ENCODE data around the gene ASAP2. TPM values are rescaled to one million over a fixed set of nuclear protein-coding genes. Genes with fewer than 3 reads are reported as not detected.

Gene ASAP2
- total and polyA plus RNA-seq, 8 donors, result 21.1 to 41.8 (median 35.1) TPM

DNA sequence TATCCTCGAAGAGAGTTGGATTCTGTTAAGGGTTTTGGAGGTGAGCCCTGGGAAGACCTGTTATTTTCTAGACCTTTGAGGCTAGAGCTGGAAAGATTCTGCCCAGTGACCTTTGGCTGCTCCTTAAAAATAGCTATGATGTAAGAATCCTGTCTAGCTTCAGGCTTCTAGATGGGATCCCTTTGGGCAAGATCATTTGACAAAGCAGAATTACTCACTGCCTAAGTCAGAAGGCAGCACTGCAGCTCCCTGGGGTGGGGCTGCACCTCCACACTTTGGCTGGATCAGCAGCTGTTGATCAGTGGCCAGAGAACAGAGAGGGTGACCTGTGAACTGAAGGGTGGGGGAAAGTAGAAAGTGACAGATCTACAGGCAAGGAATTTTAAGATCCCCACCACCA is 103.8 kb downstream of the ASAP2 start:
- intact Hi-C loops (cut with DNase I), result no loop called here
- TF ChIP-seq, protein P1, sequence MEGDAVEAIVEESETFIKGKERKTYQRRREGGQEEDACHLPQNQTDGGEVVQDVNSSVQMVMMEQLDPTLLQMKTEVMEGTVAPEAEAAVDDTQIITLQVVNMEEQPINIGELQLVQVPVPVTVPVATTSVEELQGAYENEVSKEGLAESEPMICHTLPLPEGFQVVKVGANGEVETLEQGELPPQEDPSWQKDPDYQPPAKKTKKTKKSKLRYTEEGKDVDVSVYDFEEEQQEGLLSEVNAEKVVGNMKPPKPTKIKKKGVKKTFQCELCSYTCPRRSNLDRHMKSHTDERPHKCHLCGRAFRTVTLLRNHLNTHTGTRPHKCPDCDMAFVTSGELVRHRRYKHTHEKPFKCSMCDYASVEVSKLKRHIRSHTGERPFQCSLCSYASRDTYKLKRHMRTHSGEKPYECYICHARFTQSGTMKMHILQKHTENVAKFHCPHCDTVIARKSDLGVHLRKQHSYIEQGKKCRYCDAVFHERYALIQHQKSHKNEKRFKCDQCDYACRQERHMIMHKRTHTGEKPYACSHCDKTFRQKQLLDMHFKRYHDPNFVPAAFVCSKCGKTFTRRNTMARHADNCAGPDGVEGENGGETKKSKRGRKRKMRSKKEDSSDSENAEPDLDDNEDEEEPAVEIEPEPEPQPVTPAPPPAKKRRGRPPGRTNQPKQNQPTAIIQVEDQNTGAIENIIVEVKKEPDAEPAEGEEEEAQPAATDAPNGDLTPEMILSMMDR (IDR thresholded peaks at IDR 0.05), result no peak
- peak overlapping the region; percentile 61 to 83 for H3K27ac ChIP-seq

DNA sequence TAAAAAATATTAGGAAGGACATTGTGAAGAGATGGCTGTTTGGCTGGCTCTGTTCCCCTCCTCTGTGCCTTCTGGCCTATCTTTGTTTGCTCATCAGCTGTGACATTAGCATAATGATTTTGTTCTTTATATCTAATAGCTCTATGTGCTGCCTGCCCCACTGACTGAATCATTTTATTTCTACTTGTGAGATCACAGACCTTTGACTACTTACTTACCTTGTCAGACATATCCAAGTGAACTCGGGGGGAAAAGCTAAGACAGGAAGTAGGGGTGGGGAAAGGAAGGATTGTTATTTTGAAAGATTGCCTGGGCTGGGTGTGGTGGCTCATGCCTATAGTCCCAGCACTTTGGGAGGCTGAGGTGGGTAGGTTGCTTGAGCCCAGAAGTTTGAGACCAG is 104.2 kb downstream of the ASAP2 start:
- intact Hi-C loops (cut with DNase I), result no loop called here
- ATAC-seq (no peak), DNase-seq (no peak)
- no peak overlapping the region for H3K4me3 ChIP-seq
- no peaks in the 10 kb centered on the region for H3K36me3 ChIP-seq
- H3K27me3 ChIP-seq, result no peaks in the 10 kb centered on the region
- H3K4me1 ChIP-seq, result peaks cover 12 to 15% of the 10 kb centered on the region in 2 donors
- TF ChIP-seq, protein P1 (IDR thresholded peaks at IDR 0.05), result no peak
- peak overlapping the region; percentile 61 to 83 for H3K27ac ChIP-seq
- H3K9me3 ChIP-seq, result no peaks in the 10 kb centered on the region

More for the DNA sequence above, 103.8 kb downstream of the ASAP2 start:
- Histone ChIP-seq H3K4me1 (peaks cover 12 to 15% of the 10 kb centered on the region in 2 donors), H3K4me3 (no peak overlapping the region), H3K27me3 (no peaks in the 10 kb centered on the region), H3K9me3 (no peaks in the 10 kb centered on the region), H3K36me3 (no peaks in the 10 kb centered on the region)
- ATAC-seq (peak; percentile 81), DNase-seq (no peak)

DNA sequence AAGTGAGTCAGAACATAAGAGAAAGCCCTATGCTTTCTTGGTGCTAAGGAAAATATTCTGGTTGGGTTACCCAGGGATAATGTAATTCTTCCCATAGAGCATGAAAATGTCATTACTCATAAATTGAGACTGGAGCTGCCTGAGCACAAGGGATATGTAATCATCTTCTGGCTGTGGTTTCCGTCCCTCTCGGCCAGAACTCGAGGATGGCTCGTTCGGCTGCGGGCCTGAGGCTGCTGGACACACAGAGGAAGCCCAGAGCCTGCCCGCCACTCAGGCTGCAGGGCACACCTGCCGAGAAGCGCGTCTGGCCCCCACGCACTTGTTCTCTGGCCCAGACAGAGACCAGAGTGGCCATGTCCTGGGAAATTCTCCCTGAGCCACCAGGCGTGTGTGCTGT is 104.9 kb downstream of the ASAP2 start:
- H3K27ac ChIP-seq, result peak overlapping the region; percentile 61 to 83
- no peak overlapping the region for H3K4me3 ChIP-seq
- intact Hi-C loops (cut with DNase I), result no loop called here
- no peaks in the 10 kb centered on the region for H3K36me3 ChIP-seq
- peaks cover 12 to 15% of the 10 kb centered on the region in 2 donors for H3K4me1 ChIP-seq
- TF ChIP-seq, protein P1 (IDR thresholded peaks at IDR 0.05), result no peak
- H3K9me3 ChIP-seq, result no peaks in the 10 kb centered on the region
- ATAC-seq, result peak; percentile 51
- H3K27me3 ChIP-seq, result no peaks in the 10 kb centered on the region
- peak in 1 of 4 donors; percentile 42 for DNase-seq

DNA sequence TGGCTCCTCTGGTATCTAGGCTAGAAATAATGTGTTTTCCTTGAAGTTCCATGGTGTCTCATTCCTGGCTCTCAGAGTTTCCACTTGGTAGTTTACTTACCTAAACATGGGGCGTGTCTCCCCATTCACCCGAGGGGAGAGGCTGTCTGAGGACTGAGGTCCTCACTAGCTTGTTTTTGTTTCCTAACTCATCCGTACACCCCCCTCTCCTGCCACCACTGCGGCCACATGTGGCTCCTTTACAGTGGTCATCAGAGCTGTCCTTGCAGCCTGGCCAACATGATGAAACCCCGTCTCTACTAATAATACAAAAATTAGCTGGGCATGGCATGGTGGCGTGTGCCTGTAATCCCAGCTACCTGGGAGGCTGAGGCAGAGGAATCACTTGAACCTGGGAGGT is 106.0 kb downstream of the ASAP2 start:
- no peak overlapping the region for H3K27ac ChIP-seq
- H3K9me3 ChIP-seq, result no peaks in the 10 kb centered on the region
- intact Hi-C loops (cut with DNase I), result no loop called here

DNA sequence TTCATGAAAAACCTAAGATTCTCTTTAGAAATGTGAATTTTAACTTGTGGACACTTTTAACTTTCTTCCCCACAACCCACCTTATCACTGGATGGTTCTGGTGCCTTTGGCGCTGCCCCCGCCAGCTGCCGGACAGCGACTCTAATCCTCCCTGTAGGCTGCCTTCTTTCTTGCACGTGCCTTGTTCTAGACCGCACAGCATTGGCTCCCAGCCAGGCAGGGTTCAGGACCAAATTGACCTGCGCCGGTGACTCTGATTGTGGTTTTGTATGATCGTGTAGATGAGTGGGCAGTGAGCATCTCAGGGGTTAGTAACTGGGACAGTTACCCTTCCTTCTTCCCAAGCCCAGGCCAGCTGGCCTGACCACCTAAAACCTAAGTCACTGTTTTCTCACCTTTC is 106.8 kb downstream of the ASAP2 start:
- no peaks in the 10 kb centered on the region for H3K9me3 ChIP-seq
- no peaks in the 10 kb centered on the region for H3K36me3 ChIP-seq
- H3K27ac ChIP-seq, result no peak overlapping the region
- intact Hi-C loops (cut with DNase I), result no loop called here
- H3K4me3 ChIP-seq, result no peak overlapping the region
- DNase-seq, result no peak
- ATAC-seq, result no peak
- peaks cover 12 to 15% of the 10 kb centered on the region in 2 donors for H3K4me1 ChIP-seq
- no peaks in the 10 kb centered on the region for H3K27me3 ChIP-seq
- TF ChIP-seq, protein P1 (IDR thresholded peaks at IDR 0.05), result no peak

More for the DNA sequence above, 106.0 kb downstream of the ASAP2 start:
- no peak overlapping the region for H3K4me3 ChIP-seq
- H3K4me1 ChIP-seq, result peaks cover 12 to 15% of the 10 kb centered on the region in 2 donors
- no peaks in the 10 kb centered on the region for H3K27me3 ChIP-seq
- H3K36me3 ChIP-seq, result no peaks in the 10 kb centered on the region
- TF ChIP-seq, protein P1 (IDR thresholded peaks at IDR 0.05), result no peak
- no peak for DNase-seq
- ATAC-seq, result no peak

Data from left lung (tissue), 10 donors.